Raji (cell line): Measurements from ENCODE around the gene MRPL39.

Source experiments
- POLR2A ChIP-seq: IDR thresholded peaks from 2 replicates; pipeline ENCODE4 v1.6.1; 2011; ENCODE audit warnings: low read depth, low read length, control low read depth; ENCODE audit not compliant: insufficient read depth

The MRPL39 gene

GRCh38 chr21:25564349-25564948 lies 42.8 kb downstream of the MRPL39 start:
- no peak for TF ChIP-seq POLR2A

- peak; percentile 34; the same call in 1 of the 2 replicates for TF ChIP-seq POLR2A
Observed at GRCh38 chr21:25563361-25564116, 43.7 kb downstream of the MRPL39 start.

- TF ChIP-seq POLR2A = no peak
Observed at GRCh38 chr21:25562660-25563059, 44.6 kb downstream of the MRPL39 start.

GRCh38 chr21:25561668-25562641 lies 45.3 kb downstream of the MRPL39 start:
- peak; percentile 48; the same call in 1 of the 2 replicates for TF ChIP-seq POLR2A

- no peak for TF ChIP-seq POLR2A
Observed at GRCh38 chr21:25560891-25561290, 46.4 kb downstream of the MRPL39 start.

- no peak for TF ChIP-seq POLR2A
Observed at GRCh38 chr21:25560271-25560685, 47.0 kb downstream of the MRPL39 start.

GRCh38 chr21:25559746-25560145 lies 47.5 kb downstream of the MRPL39 start:
- no peak for TF ChIP-seq POLR2A

- no peak for TF ChIP-seq POLR2A
Observed at GRCh38 chr21:25558123-25558522, 49.2 kb downstream of the MRPL39 start.

GRCh38 chr21:25557180-25557579 lies 50.1 kb downstream of the MRPL39 start:
- no peak for TF ChIP-seq POLR2A

- TF ChIP-seq POLR2A = no peak
Observed at GRCh38 chr21:25556091-25556490, 51.2 kb downstream of the MRPL39 start.

- TF ChIP-seq POLR2A = no peak
Observed at GRCh38 chr21:25555492-25555891, 51.8 kb downstream of the MRPL39 start.

- no peak for TF ChIP-seq POLR2A
Observed at GRCh38 chr21:25552856-25553255, 54.4 kb downstream of the MRPL39 start.

GRCh38 chr21:25551569-25551968 lies 55.7 kb downstream of the MRPL39 start:
- no peak for TF ChIP-seq POLR2A

- TF ChIP-seq POLR2A = no peak
Observed at GRCh38 chr21:25550352-25551120, 56.7 kb downstream of the MRPL39 start.

- no peak for TF ChIP-seq POLR2A
Observed at GRCh38 chr21:25541042-25541441, 66.2 kb downstream of the MRPL39 start.
